ENCODE measurements around the gene OXCT2.
"Not testable (repeated sequence)": the region's sequence is repeated elsewhere in the genome, so short reads cannot be mapped to it uniquely, and the experiment has no call there.

Gene OXCT2

GRCh38 chr1:39782103-39782502 is 11.0 kb upstream of the OXCT2 start:
- Histone ChIP-seq H4K20me1 (ENCODE audit: insufficient read depth, low read length) (no peaks in the 10 kb centered on the region), H3K36me3 (replicated peaks; ENCODE audit: low read depth, low read length) (no peaks in the 10 kb centered on the region), H3K4me3 (ENCODE audit: low read length) (no peak overlapping the region), H3K4me2 (ENCODE audit: low read length) (no peak overlapping the region), H2AFZ (ENCODE audit: low read depth, low read length) (no peak overlapping the region), H3K79me2 (ENCODE audit: low read length) (no peaks in the 10 kb centered on the region), H3K27ac (ENCODE audit: low read length) (no peak overlapping the region), H3K9me3 (ENCODE audit: insufficient read depth, low read length) (no peaks in the 10 kb centered on the region), H3K27me3 (ENCODE audit: low read depth, low read length) (no peaks in the 10 kb centered on the region), H3K9ac (ENCODE audit: low read length) (no peak overlapping the region), H3K4me1 (ENCODE audit: low read length) (no peaks in the 10 kb centered on the region)
- TF ChIP-seq, protein P1, sequence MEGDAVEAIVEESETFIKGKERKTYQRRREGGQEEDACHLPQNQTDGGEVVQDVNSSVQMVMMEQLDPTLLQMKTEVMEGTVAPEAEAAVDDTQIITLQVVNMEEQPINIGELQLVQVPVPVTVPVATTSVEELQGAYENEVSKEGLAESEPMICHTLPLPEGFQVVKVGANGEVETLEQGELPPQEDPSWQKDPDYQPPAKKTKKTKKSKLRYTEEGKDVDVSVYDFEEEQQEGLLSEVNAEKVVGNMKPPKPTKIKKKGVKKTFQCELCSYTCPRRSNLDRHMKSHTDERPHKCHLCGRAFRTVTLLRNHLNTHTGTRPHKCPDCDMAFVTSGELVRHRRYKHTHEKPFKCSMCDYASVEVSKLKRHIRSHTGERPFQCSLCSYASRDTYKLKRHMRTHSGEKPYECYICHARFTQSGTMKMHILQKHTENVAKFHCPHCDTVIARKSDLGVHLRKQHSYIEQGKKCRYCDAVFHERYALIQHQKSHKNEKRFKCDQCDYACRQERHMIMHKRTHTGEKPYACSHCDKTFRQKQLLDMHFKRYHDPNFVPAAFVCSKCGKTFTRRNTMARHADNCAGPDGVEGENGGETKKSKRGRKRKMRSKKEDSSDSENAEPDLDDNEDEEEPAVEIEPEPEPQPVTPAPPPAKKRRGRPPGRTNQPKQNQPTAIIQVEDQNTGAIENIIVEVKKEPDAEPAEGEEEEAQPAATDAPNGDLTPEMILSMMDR (IDR thresholded peaks at IDR 0.05; ENCODE audit: low read depth, low read length), result no peak
- TF ChIP-seq EZH2phosphoT487 (IDR thresholded peaks at IDR 0.05; ENCODE audit: low read depth), result no peak

GRCh38 chr1:39781349-39781715 is 10.2 kb upstream of the OXCT2 start:
- Histone ChIP-seq H3K36me3 (replicated peaks; ENCODE audit: low read depth, low read length) (no peaks in the 10 kb centered on the region), H3K9ac (ENCODE audit: low read length) (no peak overlapping the region), H4K20me1 (ENCODE audit: insufficient read depth, low read length) (no peaks in the 10 kb centered on the region), H2AFZ (ENCODE audit: low read depth, low read length) (no peak overlapping the region), H3K27me3 (ENCODE audit: low read depth, low read length) (no peaks in the 10 kb centered on the region), H3K4me1 (ENCODE audit: low read length) (no peaks in the 10 kb centered on the region), H3K4me2 (ENCODE audit: low read length) (no peak overlapping the region), H3K27ac (ENCODE audit: low read length) (no peak overlapping the region), H3K9me3 (ENCODE audit: insufficient read depth, low read length) (no peaks in the 10 kb centered on the region), H3K79me2 (ENCODE audit: low read length) (no peaks in the 10 kb centered on the region), H3K4me3 (ENCODE audit: low read length) (no peak overlapping the region)
- TF ChIP-seq, protein P1 (IDR thresholded peaks at IDR 0.05; ENCODE audit: low read depth, low read length), result no peak
- no peak for TF ChIP-seq EZH2phosphoT487 (IDR thresholded peaks at IDR 0.05; ENCODE audit: low read depth)

GRCh38 chr1:39779821-39780220 is 8.7 kb upstream of the OXCT2 start:
- TF ChIP-seq, protein P1 (IDR thresholded peaks at IDR 0.05; ENCODE audit: low read depth, low read length), result no peak
- no peak for TF ChIP-seq EZH2phosphoT487 (IDR thresholded peaks at IDR 0.05; ENCODE audit: low read depth)
- Histone ChIP-seq H3K79me2 (ENCODE audit: low read length) (no peaks in the 10 kb centered on the region), H3K4me2 (ENCODE audit: low read length) (no peak overlapping the region), H3K9ac (ENCODE audit: low read length) (no peak overlapping the region), H3K27ac (ENCODE audit: low read length) (no peak overlapping the region), H3K4me1 (ENCODE audit: low read length) (no peaks in the 10 kb centered on the region), H2AFZ (ENCODE audit: low read depth, low read length) (no peak overlapping the region), H4K20me1 (ENCODE audit: insufficient read depth, low read length) (no peaks in the 10 kb centered on the region), H3K9me3 (ENCODE audit: insufficient read depth, low read length) (no peaks in the 10 kb centered on the region), H3K4me3 (ENCODE audit: low read length) (no peak overlapping the region), H3K36me3 (replicated peaks; ENCODE audit: low read depth, low read length) (no peaks in the 10 kb centered on the region), H3K27me3 (ENCODE audit: low read depth, low read length) (no peaks in the 10 kb centered on the region)

- Histone ChIP-seq H3K79me2 (ENCODE audit: low read length) (no peaks in the 10 kb centered on the region), H3K4me1 (ENCODE audit: low read length) (no peaks in the 10 kb centered on the region), H3K9ac (ENCODE audit: low read length) (no peak overlapping the region), H3K9me3 (ENCODE audit: insufficient read depth, low read length) (no peaks in the 10 kb centered on the region), H3K27me3 (ENCODE audit: low read depth, low read length) (no peaks in the 10 kb centered on the region), H3K36me3 (replicated peaks; ENCODE audit: low read depth, low read length) (no peaks in the 10 kb centered on the region), H4K20me1 (ENCODE audit: insufficient read depth, low read length) (no peaks in the 10 kb centered on the region), H2AFZ (ENCODE audit: low read depth, low read length) (no peak overlapping the region), H3K4me3 (ENCODE audit: low read length) (no peak overlapping the region), H3K27ac (ENCODE audit: low read length) (no peak overlapping the region), H3K4me2 (ENCODE audit: low read length) (no peak overlapping the region)
- TF ChIP-seq, protein P1 (IDR thresholded peaks at IDR 0.05; ENCODE audit: low read depth, low read length), result no peak
- TF ChIP-seq EZH2phosphoT487 (IDR thresholded peaks at IDR 0.05; ENCODE audit: low read depth), result no peak
These were observed 8.0 kb upstream of the OXCT2 start for GRCh38 chr1:39779137-39779536.

- H4K20me1 ChIP-seq (ENCODE audit: insufficient read depth, low read length); H3K4me1 ChIP-seq (ENCODE audit: low read length); H3K36me3 ChIP-seq (replicated peaks; ENCODE audit: low read depth, low read length); H2AFZ ChIP-seq (ENCODE audit: low read depth, low read length); H3K4me2 ChIP-seq (ENCODE audit: low read length); H3K27me3 ChIP-seq (ENCODE audit: low read depth, low read length); H3K4me3 ChIP-seq (ENCODE audit: low read length); H3K79me2 ChIP-seq (ENCODE audit: low read length); H3K27ac ChIP-seq (ENCODE audit: low read length); H3K9me3 ChIP-seq (ENCODE audit: insufficient read depth, low read length); H3K9ac ChIP-seq (ENCODE audit: low read length): not testable (repeated sequence)
These were observed 7.4 kb upstream of the OXCT2 start for GRCh38 chr1:39778463-39779099.

- not testable (repeated sequence) for H3K4me1 ChIP-seq (ENCODE audit: low read length); H3K79me2 ChIP-seq (ENCODE audit: low read length)
These were observed 6.7 kb upstream of the OXCT2 start for GRCh38 chr1:39777896-39778295.

More at GRCh38 chr1:39777896-39778295, 6.7 kb upstream of the OXCT2 start:
- H3K27me3 ChIP-seq (ENCODE audit: low read depth, low read length); H2AFZ ChIP-seq (ENCODE audit: low read depth, low read length); H4K20me1 ChIP-seq (ENCODE audit: insufficient read depth, low read length); H3K9ac ChIP-seq (ENCODE audit: low read length); H3K9me3 ChIP-seq (ENCODE audit: insufficient read depth, low read length); H3K36me3 ChIP-seq (replicated peaks; ENCODE audit: low read depth, low read length); H3K27ac ChIP-seq (ENCODE audit: low read length); H3K4me2 ChIP-seq (ENCODE audit: low read length); H3K4me3 ChIP-seq (ENCODE audit: low read length): not testable (repeated sequence)

Data from OCI-LY3 (cell line).